Mucosa of descending colon (tissue), 3 donors: Measurements from ENCODE around the gene RAI14. TPM values are rescaled to one million over a fixed set of nuclear protein-coding genes. Genes with fewer than 3 reads are reported as not detected.
"Not testable (repeated sequence)": the region's sequence is repeated elsewhere in the genome, so short reads cannot be mapped to it uniquely, and the experiment has no call there.

Experiments
- ATAC-seq: fragments of 200-7000 bp; cut with Tn5 transposase; one replicate; pipeline ENCODE4 v1.9.1; 2020; ENCODE audit warnings: mild to moderate bottlenecking, moderate library complexity
- DNase-seq, 3 donors: peaks; one replicate each; pipeline ENCODE4 v3.0.0-alpha.2; 2020
- H3K36me3 ChIP-seq: fragments of 200-600 bp; one replicate; pipeline ENCODE4 v1.8.0; 2021; ENCODE audit warnings: low read depth, mild to moderate bottlenecking
- H3K4me1 ChIP-seq: fragments of 200-600 bp; one replicate; pipeline ENCODE4 v1.8.0; 2021; ENCODE audit warnings: low read depth, mild to moderate bottlenecking
- H3K4me3 ChIP-seq: fragments of 200-600 bp; one replicate; pipeline ENCODE4 v1.8.0; 2021; ENCODE audit warnings: mild to moderate bottlenecking
- H3K9me3 ChIP-seq: fragments of 200-600 bp; one replicate; pipeline ENCODE4 v1.8.0; 2021; ENCODE audit warnings: mild to moderate bottlenecking
- intact Hi-C, 2 donors: fragments of 100-400 bp; cut with DNase I in 1 of 2; cut with micrococcal nuclease in 1 of 2; formaldehyde crosslinking; loops; one replicate each; pipeline versions ENCODE4 v1.11.0 to v1.11.1; 2022; cut with DNase I, micrococcal nuclease
- total RNA-seq, 3 donors: library from RNA; stranded (reverse); fragmentation: NEBNext Ultra II Directional in 2 of 3; extraction: Animal tissue kit (Norgen Biotek cat#: 25700) in 2 of 3; gene quantifications; one replicate each; pipeline versions ENCODE4 v1.2.1 to v1.2.4, GENCODE V29; 2021 to 2023
- TF ChIP-seq, protein P1 (sequence below): fragments of 200-600 bp; IDR thresholded peaks from one replicate; pipeline ENCODE4 v1.8.0; 2022; ENCODE audit warnings: antibody characterized with exemption, mild to moderate bottlenecking
- donor health status: DM: no; HTN: no; CAD: no; lungs with moderate emphysema.
- donor health status: DM: no; HTN: no; CAD: no.
- donor health status: DM: no; HTN: yes; CAD: no.

RAI14 gene
- total RNA-seq, 3 donors from 2014 or later = 14.0 to 41.0 (median 23.4) TPM

DNA sequence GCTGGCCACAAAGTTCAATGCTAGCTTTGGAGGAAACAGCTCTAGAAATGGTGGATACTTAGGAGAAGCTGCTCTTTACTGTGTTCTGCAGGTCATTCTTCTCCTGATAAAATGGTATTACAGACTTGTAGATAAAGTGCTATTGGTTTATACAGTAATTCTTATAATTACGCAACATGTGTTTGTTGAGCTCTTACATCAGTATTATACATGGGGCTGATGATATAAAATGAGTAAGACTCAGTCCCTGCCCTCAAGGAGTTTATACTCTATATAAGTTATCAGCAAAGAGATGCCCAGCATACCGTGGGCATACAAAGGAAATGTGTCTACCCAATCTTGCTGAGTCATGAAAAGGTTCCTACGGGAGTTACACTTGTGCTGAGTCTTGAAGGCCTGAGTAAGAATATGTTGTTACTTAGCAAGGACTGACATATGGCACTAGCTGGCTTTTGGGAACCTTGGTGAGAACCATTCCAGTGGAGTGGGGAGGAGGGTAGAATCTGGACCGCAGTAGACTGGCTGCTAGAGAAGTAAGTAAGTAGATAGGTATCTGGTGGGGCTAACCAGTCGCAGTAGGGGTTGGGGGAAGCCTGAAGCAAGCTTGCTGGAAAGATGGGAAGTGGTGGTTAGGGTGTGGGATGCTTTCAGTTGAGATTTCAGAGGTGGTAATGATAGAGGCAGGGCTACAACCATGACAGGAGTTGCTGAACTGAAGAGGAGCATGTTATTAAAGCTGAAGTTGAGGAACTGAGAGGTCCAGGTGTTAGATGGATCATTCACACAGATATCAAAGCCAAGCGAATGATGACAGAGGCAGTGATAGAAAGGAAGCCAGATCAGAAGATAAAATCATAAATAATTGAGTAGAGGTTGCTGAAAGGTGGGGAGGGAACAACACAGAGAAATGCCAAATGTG is 171.7 kb downstream of the RAI14 start:
- intact Hi-C loops = no loop called here
- no peaks in the 10 kb centered on the region for H3K9me3 ChIP-seq
- H3K4me3 ChIP-seq = no peak overlapping the region
- no peaks in the 10 kb centered on the region for H3K36me3 ChIP-seq
- DNase-seq (no peak), ATAC-seq (no peak)
- TF ChIP-seq, protein P1, sequence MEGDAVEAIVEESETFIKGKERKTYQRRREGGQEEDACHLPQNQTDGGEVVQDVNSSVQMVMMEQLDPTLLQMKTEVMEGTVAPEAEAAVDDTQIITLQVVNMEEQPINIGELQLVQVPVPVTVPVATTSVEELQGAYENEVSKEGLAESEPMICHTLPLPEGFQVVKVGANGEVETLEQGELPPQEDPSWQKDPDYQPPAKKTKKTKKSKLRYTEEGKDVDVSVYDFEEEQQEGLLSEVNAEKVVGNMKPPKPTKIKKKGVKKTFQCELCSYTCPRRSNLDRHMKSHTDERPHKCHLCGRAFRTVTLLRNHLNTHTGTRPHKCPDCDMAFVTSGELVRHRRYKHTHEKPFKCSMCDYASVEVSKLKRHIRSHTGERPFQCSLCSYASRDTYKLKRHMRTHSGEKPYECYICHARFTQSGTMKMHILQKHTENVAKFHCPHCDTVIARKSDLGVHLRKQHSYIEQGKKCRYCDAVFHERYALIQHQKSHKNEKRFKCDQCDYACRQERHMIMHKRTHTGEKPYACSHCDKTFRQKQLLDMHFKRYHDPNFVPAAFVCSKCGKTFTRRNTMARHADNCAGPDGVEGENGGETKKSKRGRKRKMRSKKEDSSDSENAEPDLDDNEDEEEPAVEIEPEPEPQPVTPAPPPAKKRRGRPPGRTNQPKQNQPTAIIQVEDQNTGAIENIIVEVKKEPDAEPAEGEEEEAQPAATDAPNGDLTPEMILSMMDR = no peak
- H3K4me1 ChIP-seq = no peaks in the 10 kb centered on the region

DNA sequence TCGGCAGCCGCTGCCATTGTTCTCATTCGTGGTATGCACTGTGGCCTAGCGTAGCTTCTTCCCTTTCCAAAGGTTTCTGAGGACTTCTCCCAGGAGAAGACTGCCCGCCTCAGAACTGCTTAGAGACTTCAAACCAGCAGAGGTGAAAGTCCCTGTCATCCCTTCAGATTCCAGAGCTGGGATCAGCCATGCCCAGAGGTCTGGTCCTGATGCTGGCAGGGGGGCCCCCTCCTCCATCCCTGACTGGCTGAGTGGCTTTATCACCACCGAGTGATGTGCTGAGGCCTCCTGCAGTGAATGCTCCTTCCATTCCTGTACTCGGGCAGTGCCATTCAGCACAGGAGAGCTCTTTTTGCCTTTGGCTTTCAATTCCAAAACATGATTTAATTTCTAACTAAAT is 174.7 kb downstream of the RAI14 start:
- ATAC-seq, H3K4me1 ChIP-seq, intact Hi-C loops, DNase-seq, H3K4me3 ChIP-seq, H3K9me3 ChIP-seq, H3K36me3 ChIP-seq: not testable (repeated sequence)

DNA sequence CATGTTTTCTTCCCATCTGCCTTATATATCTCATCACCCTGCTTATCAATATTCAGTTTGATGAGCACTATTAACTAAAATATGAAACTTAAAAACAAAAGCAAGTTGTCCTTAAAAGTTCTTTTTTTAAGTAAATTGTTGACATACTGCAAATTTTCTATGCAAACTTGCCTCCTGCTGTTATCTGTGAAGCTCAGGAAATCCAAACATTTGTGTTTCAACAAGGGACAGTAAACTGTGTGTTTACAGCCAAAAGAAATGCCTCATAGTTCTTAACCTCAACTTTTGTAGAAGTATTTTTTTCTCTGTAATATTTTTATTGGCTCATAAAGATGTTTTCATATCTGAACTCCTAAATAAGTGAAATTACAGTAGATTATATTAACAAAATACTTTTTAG is 175.2 kb downstream of the RAI14 start:
- H3K9me3 ChIP-seq = no peaks in the 10 kb centered on the region
- TF ChIP-seq, protein P1 = no peak
- ATAC-seq (no peak), DNase-seq (no peak)
- H3K4me3 ChIP-seq = no peak overlapping the region
- no peaks in the 10 kb centered on the region for H3K4me1 ChIP-seq
- H3K36me3 ChIP-seq = no peaks in the 10 kb centered on the region
- intact Hi-C loops = no loop called here

DNA sequence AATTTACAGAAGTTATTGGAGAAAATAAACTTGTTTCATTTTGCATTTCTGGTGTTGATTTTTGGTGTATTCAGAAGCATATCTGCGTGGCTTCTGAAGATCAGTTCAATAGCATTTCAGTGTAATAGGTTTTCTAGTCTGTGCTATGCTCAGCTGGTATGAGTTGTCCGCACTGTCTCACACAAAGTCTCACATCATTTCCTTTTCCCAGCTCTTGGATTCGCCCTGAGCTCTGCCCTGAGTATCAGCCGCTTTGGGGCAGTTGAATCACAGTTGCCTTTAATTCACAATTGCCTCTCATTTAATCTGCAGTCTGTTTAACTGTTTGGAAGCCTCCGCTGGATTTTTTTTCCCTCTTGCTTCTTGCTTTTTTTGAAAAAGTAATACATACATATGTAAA is 176.4 kb downstream of the RAI14 start:
- Histone ChIP-seq H3K9me3 (no peaks in the 10 kb centered on the region), H3K4me3 (no peak overlapping the region), H3K4me1 (no peaks in the 10 kb centered on the region), H3K36me3 (no peaks in the 10 kb centered on the region)
- TF ChIP-seq, protein P1 = no peak
- intact Hi-C loops = no loop called here
- ATAC-seq (no peak), DNase-seq (no peak)

DNA sequence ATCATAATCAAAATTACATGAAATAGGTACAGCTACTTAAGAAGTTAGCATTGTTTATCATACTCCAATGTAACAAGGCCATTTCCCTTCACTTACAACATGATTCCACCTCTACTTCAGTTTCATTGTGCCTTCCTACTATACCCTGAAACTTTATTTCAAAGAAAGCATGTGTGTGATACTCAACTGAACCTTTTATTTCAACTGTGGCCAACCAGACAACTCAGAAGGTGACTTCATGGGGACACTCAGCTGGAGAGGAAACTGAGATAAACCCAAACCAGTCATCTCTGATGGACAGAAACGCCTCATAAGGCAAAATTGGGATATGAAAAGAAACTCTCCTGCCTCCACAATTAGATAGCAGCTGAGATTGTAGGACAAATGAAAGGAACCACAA is 177.0 kb downstream of the RAI14 start:
- no peaks in the 10 kb centered on the region for H3K36me3 ChIP-seq
- no peak for DNase-seq
- TF ChIP-seq, protein P1 = no peak
- ATAC-seq = no peak
- intact Hi-C loops = no loop called here
- H3K9me3 ChIP-seq = no peaks in the 10 kb centered on the region
- no peak overlapping the region for H3K4me3 ChIP-seq
- H3K4me1 ChIP-seq = no peaks in the 10 kb centered on the region

DNA sequence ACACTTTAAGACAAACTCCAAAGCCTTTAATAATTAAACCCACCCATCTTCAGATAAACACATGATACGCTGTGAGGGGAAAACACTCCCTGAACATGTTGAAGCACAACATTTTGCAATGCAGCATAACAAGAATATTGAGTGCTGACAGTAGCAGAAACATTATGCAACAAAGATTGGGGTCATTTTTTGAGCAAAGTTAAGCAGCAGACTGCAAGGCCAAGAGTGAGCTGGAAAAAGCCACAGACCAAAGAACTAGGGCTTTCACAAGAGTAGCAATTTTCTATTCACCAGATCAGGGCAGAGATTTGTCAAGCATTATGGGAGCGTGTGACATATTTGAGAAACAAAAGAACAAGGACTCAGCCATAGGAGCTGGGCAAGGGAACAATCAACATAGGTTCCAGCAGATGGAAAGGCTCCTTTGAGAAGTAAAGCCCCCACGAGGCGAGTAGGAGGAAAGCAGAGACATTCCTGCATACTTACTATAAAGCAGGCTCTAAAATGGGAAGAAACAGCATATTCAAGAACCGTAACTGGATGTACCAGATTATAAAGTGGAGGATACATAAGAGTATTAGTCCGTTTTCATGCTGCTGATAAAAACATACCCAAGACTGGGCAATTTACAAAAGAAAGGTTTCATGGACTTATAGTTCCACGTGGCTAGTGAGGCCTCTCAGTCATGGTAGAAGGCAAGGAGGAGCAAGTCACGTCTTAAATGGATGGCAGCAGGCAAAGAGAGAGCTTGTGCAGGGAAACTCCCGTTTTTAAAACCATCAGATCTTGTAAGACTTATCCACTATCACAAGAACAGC is 178.1 kb downstream of the RAI14 start:
- TF ChIP-seq, protein P1 = no peak
- intact Hi-C loops = no loop called here
- no peaks in the 10 kb centered on the region for H3K36me3 ChIP-seq
- DNase-seq (no peak), ATAC-seq (no peak)
- H3K9me3 ChIP-seq = no peaks in the 10 kb centered on the region
- no peak overlapping the region for H3K4me3 ChIP-seq
- H3K4me1 ChIP-seq = peaks cover under 1% of the 10 kb centered on the region
